ENCODE measurements around the gene LAMA2. TPM values are rescaled to one million over a fixed set of nuclear protein-coding genes. Genes with fewer than 3 reads are reported as not detected.

LAMA2 gene
- total RNA-seq: 100 to 1,000 TPM in 1 of 5 donors, 10 to 100 TPM in 4; 20.0 to 110 (median 54.5) TPM
- polyA plus RNA-seq: 1 to 10 TPM; 3.4 to 5.5 (median 4.9) TPM
- long read RNA-seq, donor 1, partial matches to known transcripts: 7 of 7 reads
- long read RNA-seq, donor 1, other reads (novel, unspliced or antisense): 0 of 7 reads
- long read RNA-seq, donor 2, partial matches to known transcripts: 6 of 6 reads
- long read RNA-seq, donor 2, other reads (novel, unspliced or antisense): 0 of 6 reads
- long read RNA-seq, donor 3, partial matches to known transcripts: 6 of 6 reads
- long read RNA-seq, donor 3, other reads (novel, unspliced or antisense): 0 of 6 reads
- long read RNA-seq, donor 4: 0 reads
- long read RNA-seq, donor 5, partial matches to known transcripts: 13 of 13 reads
- long read RNA-seq, donor 5, other reads (novel, unspliced or antisense): 0 of 13 reads
- long read RNA-seq, donor 6, partial matches to known transcripts: 34 of 34 reads
- long read RNA-seq, donor 6, other reads (novel, unspliced or antisense): 0 of 34 reads
- long read RNA-seq, donor 7, partial matches to known transcripts: 9 of 9 reads
- long read RNA-seq, donor 7, other reads (novel, unspliced or antisense): 0 of 9 reads
- long read RNA-seq, donor 8, partial matches to known transcripts: 13 of 13 reads
- long read RNA-seq, donor 8, other reads (novel, unspliced or antisense): 0 of 13 reads
- long read RNA-seq, donor 9, partial matches to known transcripts: 10 of 10 reads
- long read RNA-seq, donor 9, other reads (novel, unspliced or antisense): 0 of 10 reads
- long read RNA-seq, donor 10: 0 reads

- intact Hi-C loops (cut with DNase I; ENCODE audit: low total_unique reads): no loop called here
- Histone ChIP-seq H3K4me1 (peaks cover 0 to 15% (median 10%) of the 10 kb centered on the region in 4 donors), H3K36me3 (no peaks in the 10 kb centered on the region), H3K27ac (peak within 1 kb of the TSS; percentile 89 to 93 (median 90)), H3K27me3 (no peaks in the 10 kb centered on the region), H3K9me3 (no peaks in the 10 kb centered on the region), H3K4me3 (peak within 1 kb of the TSS; percentile 54 to 67 (median 63))
- DNase-seq: peak; percentile 72 to 90
- TF ChIP-seq POLR2AphosphoS5 (IDR thresholded peaks at IDR 0.05) (peak; percentile 7 to 78 (median 73)), EP300 (IDR thresholded peaks at IDR 0.05) (no peak), CTCF (IDR thresholded peaks at IDR 0.05) (peak in 1 of 7 experiments; percentile 15), POLR2A (IDR thresholded peaks at IDR 0.05) (peak in 1 of 4 donors; percentile 45)
- WGBS, 5 donors: 1 to 5% (median 3%) methylated on average over 19 to 36 of the region's 36 CpGs
Observed at GRCh38 chr6:128882991-128883611, at the start of gene LAMA2. LAMA2 (plus strand) TSS chr6:128883138; CDS start chr6:128883246, 108 bp downstream.

GRCh38 chr6:128836761-128837160 is 46.2 kb upstream of the LAMA2 start:
- TF ChIP-seq CTCF (IDR thresholded peaks at IDR 0.05): no peak
- no peak for TF ChIP-seq EP300 (IDR thresholded peaks at IDR 0.05)
- no peak for TF ChIP-seq POLR2A (IDR thresholded peaks at IDR 0.05)
- TF ChIP-seq POLR2AphosphoS5 (IDR thresholded peaks at IDR 0.05): no peak
- no peaks in the 10 kb centered on the region for H3K4me1 ChIP-seq
- no peak for DNase-seq
- no peak overlapping the region for H3K27ac ChIP-seq
- WGBS, 5 donors: 14 to 33% (median 20%) methylated on average over 1 of the region's 1 CpG
- intact Hi-C loops (cut with DNase I; ENCODE audit: low total_unique reads): no loop called here
- H3K9me3 ChIP-seq: no peaks in the 10 kb centered on the region
- no peaks in the 10 kb centered on the region for H3K36me3 ChIP-seq
- no peaks in the 10 kb centered on the region for H3K27me3 ChIP-seq
- no peak overlapping the region for H3K4me3 ChIP-seq

GRCh38 chr6:128841518-128841917 is 41.4 kb upstream of the LAMA2 start:
- Histone ChIP-seq H3K4me3 (no peak overlapping the region), H3K27me3 (no peaks in the 10 kb centered on the region), H3K9me3 (no peaks in the 10 kb centered on the region), H3K4me1 (no peaks in the 10 kb centered on the region), H3K27ac (no peak overlapping the region), H3K36me3 (no peaks in the 10 kb centered on the region)
- no peak for DNase-seq
- 60 to 86% (median 74%) methylated on average over 4 of the region's 4 CpGs for WGBS, 5 donors
- no peak for TF ChIP-seq CTCF (IDR thresholded peaks at IDR 0.05)
- no peak for TF ChIP-seq EP300 (IDR thresholded peaks at IDR 0.05)
- no peak for TF ChIP-seq POLR2AphosphoS5 (IDR thresholded peaks at IDR 0.05)
- no peak for TF ChIP-seq POLR2A (IDR thresholded peaks at IDR 0.05)
- intact Hi-C loops (cut with DNase I; ENCODE audit: low total_unique reads): no loop called here

- no peak for TF ChIP-seq CTCF (IDR thresholded peaks at IDR 0.05)
- no peak for TF ChIP-seq EP300 (IDR thresholded peaks at IDR 0.05)
- TF ChIP-seq POLR2A (IDR thresholded peaks at IDR 0.05): no peak
- TF ChIP-seq POLR2AphosphoS5 (IDR thresholded peaks at IDR 0.05): no peak
- no peaks in the 10 kb centered on the region for H3K36me3 ChIP-seq
- WGBS, 5 donors: 78 to 80% (median 79%) methylated on average over 2 of the region's 2 CpGs
- H3K27ac ChIP-seq: no peak overlapping the region
- no peaks in the 10 kb centered on the region for H3K4me1 ChIP-seq
- intact Hi-C loops (cut with DNase I; ENCODE audit: low total_unique reads): no loop called here
- H3K27me3 ChIP-seq: no peaks in the 10 kb centered on the region
- DNase-seq: no peak
- H3K4me3 ChIP-seq: no peak overlapping the region
- H3K9me3 ChIP-seq: no peaks in the 10 kb centered on the region
Observed at GRCh38 chr6:128844598-128844997, 38.3 kb upstream of the LAMA2 start.

Measured in stomach (tissue), 19 donors.